A172 (cell line): ENCODE measurements around the gene POTEE. TPM values are rescaled to one million over a fixed set of nuclear protein-coding genes. Genes with fewer than 3 reads are reported as not detected.
"Not testable (repeated sequence)": the region's sequence is repeated elsewhere in the genome, so short reads cannot be mapped to it uniquely, and the experiment has no call there.

Experiments used
- DNase-seq: peaks from one replicate; pipeline ENCODE4 v3.0.0-alpha.2; 2015; ENCODE audit warnings: low spot score
- total RNA-seq: library from RNA; depleted of rRNA; stranded (reverse); fragments of >200 nt; shearing (Covaris generic); gene quantifications from 2 replicates; pipeline ENCODE4 v1.2.3, GENCODE V29; 2014; rRNA removed

Gene POTEE
- not detected in 2 replicates for total RNA-seq

- DNase-seq = not testable (repeated sequence)
Measured at GRCh38 chr2:131209030-131209772, at the start of gene POTEE. Gene POTEE, plus strand, starts transcription at chr2:131209536. Its CDS starts 8,867 bp downstream, at chr2:131218403.

GRCh38 chr2:131165562-131165961 lies 43.8 kb upstream of the POTEE start:
- not testable (repeated sequence) for DNase-seq

DNA sequence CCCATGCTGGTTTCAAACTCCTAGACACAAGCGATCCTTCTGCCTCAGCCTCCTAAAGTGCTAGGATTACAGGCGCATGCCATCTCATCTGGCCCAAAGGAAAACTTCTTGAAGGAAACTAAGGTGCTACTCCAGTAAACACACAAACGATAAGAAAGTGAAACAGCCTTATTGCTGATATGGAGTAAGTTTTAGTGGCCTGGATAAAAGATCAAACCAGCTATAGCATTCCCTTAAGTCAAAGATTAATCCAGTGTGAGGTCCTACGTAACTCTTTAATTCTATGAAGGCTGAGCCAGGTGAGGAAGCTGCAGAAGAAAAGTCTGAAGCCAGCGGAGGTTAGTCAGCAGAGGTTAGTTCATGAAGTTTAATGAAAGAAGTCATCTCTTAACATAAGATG lies 40.8 kb upstream of the POTEE start:
- DNase-seq = no peak

GRCh38 chr2:131178050-131178449 lies 31.3 kb upstream of the POTEE start:
- DNase-seq = not testable (repeated sequence)

GRCh38 chr2:131178721-131179418 lies 30.5 kb upstream of the POTEE start:
- not testable (repeated sequence) for DNase-seq

GRCh38 chr2:131181451-131181850 lies 27.9 kb upstream of the POTEE start:
- peak; percentile 25 for DNase-seq

DNA sequence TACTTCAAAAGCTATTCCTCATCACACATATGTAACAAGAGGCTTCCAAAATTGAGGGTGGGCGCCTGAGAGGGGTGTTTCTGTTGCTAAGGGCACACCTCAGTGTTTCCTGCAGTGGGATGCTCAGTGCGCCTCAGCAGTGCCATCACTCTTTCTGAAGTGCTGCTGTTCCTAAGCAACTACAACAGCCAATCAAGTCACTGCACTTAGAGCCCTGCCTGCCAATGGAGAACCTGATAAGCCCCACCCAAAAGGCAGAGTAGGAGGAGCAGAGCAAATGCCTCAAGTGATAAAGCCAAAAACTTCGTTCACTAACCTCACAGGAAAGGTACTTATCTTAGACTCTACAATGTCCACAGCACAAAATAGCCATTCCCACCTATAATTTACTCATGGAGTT lies 15.9 kb upstream of the POTEE start:
- not testable (repeated sequence) for DNase-seq

- DNase-seq = not testable (repeated sequence)
Measured at GRCh38 chr2:131196186-131196585, 13.2 kb upstream of the POTEE start.

GRCh38 chr2:131201098-131201497 lies 8.2 kb upstream of the POTEE start:
- DNase-seq = no peak

DNA sequence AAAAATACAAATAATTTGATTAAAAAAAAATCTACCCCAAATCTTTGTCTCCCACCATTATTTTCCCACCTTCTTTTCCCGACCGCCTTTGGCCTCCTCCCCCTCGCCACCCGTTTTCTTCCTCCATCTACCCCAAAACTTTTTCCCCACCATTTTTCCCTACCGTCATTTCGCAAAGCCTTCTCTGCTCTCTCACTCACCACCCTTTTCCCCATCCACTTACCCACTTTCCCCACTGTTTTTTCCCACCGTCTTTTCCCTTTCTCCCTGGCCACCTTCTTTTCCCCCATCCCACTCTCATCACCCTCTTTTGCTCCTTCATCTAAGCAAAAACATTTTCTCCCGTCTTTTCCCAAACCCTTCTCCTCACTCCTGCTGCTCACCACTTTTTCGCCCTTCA lies 1.5 kb upstream of the POTEE start:
- not testable (repeated sequence) for DNase-seq

- DNase-seq = not testable (repeated sequence)
Measured at GRCh38 chr2:131209773-131210104, 403 bp downstream of the POTEE start.

DNA sequence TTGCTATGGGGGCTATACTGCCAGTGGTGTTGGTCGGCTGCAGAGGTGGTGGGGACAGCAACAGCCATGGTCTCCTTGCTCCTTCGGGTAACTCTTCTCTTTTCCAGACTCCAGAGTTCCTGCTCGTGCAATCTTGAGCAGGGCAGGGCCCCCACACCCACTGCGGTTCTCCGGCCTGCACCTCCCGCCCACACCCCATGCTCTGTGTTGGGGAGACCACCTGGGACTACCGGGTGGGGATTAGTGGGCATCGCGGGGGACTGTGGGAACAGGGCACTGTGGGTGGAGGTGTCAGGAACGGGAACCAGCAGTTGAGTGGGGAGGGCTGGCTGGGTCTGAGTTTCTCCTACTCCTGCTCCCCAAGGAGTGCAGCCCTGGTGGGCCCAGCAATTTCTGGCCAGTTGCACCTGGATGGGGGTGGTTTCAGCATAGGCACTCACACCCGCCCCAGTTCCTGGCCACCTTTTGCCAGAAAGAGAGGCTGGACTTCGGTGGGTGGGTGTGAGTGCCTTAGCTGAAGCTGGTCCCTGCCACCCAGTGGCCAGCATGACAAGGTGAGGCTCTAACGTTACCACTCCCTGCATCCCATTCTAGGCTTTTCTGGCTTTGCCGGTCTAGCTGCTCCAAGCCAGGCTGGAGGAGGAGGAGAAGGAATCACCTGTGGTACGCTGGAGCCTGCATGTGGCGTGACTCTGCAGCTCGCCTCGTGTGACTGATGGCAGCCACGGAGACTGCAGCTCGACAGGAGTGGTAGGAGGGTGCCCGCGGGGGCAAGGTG lies 1.3 kb downstream of the POTEE start:
- DNase-seq = not testable (repeated sequence)

- DNase-seq = not testable (repeated sequence)
Measured at GRCh38 chr2:131217238-131217986, 8.1 kb downstream of the POTEE start.

DNA sequence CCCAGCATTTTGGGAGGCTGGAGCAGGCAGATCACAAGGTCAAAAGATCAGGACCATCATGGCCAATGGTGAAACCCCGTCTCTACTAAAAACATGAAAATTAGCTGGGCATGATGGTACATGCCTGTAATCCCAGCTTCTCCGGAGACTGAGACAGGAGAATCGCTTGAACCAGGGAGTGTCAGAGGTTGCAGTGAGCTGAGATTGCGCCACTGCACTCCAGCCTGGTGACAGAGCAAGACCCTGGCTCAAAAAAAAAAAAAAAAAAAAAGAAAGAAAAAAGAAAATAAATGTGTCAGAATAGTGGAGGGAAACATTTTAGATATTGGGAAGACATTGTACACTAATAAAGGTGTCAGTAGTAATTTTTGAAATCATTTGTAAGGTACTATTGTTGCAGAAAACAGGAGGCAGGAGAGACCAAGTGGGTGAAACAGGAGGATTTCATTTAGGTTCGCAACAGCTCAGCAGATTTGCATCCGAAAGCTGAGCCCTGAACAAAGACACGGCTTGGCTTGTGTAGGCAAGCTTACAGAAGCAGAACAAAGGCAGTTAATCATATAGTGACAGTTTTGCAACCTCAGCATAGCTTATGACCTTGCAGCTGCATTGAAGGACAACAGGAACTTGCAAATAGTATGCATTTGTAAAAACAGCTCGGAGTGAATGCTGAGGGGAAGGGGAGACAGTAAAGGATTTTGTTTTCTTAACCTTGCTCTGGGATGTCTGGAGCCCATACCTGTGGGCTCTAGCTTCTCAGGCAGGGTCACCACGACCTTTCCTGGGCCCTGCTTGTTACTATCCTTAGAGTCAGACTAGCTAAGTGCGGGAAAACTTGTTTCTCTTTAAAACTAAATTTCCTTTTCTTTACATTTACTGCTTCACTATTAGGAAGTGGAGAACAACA lies 26.5 kb downstream of the POTEE start:
- DNase-seq = not testable (repeated sequence)

Other genes with a start within 250 kb of the POTEE start
- gene FAM168B, start 116.1 kb upstream of the POTEE start, total RNA-seq = 116 and 123 TPM in 2 replicates
- gene PLEKHB2, start 104.2 kb upstream of the POTEE start, total RNA-seq = 149 and 159 TPM in 2 replicates
- gene RAB6D, start 154.6 kb downstream of the POTEE start, total RNA-seq = not detected in 2 replicates